SH-SY5Y (cell line): Measurements from ENCODE around the gene PTGES.

ENCODE experiments used
- GATA2 ChIP-seq: IDR thresholded peaks from 2 replicates; pipeline ENCODE4 v1.6.1; 2011; ENCODE audit warnings: mild to moderate bottlenecking, low read depth, low read length
- GATA3 ChIP-seq: IDR thresholded peaks from 2 replicates; pipeline ENCODE4 v1.6.1; 2011; ENCODE audit warnings: low read depth, mild to moderate bottlenecking, low read length, moderate library complexity

The PTGES gene

GRCh38 chr9:129698254-129698757 is 54.5 kb downstream of the PTGES start:
- TF ChIP-seq GATA3: no peak

- TF ChIP-seq GATA3: no peak
Observed at GRCh38 chr9:129697656-129698253, 55.1 kb downstream of the PTGES start.

GRCh38 chr9:129696944-129697655 is 55.7 kb downstream of the PTGES start:
- TF ChIP-seq GATA2: no peak
- no peak for TF ChIP-seq GATA3

- TF ChIP-seq GATA3: no peak
- TF ChIP-seq GATA2: no peak
Observed at GRCh38 chr9:129695870-129696269, 57.0 kb downstream of the PTGES start.

DNA sequence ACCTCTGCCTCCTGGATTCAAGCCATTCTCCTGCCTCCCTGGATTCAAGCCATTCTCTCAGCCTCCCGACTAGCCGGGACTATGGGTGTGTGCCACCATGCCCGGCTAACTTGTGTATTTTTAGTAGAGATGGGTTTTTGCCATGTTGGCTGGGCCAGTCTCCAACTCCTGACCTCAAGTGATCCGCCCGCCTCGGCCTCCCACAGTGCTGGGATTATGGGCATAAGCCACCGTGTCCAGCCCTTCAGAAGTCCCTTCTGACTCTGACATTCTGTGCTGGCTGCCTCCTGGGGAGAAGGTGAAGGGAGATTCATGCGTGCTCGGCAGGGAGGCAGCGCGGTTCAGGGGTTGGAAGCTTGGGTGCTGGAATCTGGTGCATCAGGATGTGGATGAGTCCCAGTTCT is 58.6 kb downstream of the PTGES start:
- TF ChIP-seq GATA2 (no peak), GATA3 (no peak)

DNA sequence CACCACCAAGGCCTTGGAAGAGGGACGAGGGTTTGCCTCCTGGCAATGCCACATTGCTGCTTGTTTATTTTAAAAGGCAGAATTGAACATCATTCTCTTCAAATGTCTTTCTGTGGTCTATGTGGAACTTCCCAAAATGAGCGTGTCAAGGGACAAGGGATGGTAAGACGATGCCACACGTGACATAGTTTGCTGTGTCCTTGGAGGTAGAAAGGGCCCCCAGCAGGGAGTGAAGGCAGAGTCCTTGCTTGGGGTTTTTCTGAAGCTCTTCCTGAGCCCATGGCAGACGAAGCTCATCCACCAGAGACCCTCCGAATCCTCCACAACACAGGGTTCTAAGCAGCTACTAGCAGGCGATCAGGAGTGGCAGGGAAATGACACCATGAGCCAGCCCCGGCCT is 59.1 kb downstream of the PTGES start:
- no peak for TF ChIP-seq GATA2
- no peak for TF ChIP-seq GATA3

DNA sequence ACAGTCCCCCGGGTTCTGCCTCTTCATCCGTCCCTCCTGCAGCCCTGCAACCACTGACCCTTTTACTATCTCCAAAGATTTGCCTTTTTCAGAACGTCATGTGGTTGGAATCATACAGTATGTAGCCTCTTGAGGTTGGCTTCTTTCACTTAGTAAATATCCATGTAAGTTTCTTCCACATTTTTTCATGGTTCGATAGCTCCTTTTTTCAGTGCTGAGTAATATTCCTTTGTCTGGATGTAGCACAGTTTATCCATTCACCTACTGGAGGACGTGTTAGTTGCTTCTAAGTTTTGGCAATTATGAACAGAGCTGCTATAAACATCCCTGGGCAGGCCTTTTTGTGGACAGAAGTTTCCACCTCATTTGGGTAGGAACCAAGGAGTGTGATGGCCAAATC is 60.3 kb downstream of the PTGES start:
- TF ChIP-seq GATA2 (no peak), GATA3 (no peak)
